Measurements from ENCODE around the gene SP100.
A peak's percentile ranks its signal among the peaks of the same experiment; 100 is the strongest.
"Not testable (repeated sequence)": the region's sequence is repeated elsewhere in the genome, so short reads cannot be mapped to it uniquely, and the experiment has no call there.

The SP100 gene

DNA sequence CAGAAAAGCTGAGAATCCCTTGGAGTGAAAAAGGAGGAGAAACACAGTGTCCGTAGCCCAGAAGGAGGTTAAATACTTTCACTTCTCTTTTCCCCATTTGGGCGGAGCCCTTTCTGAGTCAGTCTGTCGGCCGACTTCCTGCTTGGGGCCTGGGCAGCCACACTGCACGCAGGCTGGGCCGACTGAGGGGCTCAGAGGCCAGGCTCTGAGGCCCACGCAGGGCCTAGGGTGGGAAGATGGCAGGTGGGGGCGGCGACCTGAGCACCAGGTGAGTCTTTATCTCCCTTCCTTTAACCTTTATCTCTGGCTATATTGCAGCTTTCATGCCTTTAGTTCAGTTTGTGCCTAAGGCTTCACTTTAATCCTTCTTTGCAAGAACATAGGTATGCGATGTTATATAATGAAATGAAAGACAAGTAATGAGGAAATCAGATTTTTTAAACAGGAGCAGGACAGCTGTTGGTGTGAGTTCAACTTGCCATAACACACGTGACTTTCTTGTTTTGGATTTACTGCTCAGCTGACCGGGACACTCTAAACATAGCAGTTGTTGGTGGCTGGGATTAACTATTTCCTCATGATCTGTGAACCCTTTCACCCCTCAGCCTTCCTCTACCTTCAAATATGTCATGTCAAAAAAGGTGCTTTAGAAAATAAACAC lies at the start of gene SP100:
Gene SP100, plus strand, starts transcription at position 141 of the 661 bp plus-strand sequence. Its CDS starts 96 bp downstream, at position 237.
- DNase-seq (ENCODE audit: low spot score): peak; percentile 33

DNA sequence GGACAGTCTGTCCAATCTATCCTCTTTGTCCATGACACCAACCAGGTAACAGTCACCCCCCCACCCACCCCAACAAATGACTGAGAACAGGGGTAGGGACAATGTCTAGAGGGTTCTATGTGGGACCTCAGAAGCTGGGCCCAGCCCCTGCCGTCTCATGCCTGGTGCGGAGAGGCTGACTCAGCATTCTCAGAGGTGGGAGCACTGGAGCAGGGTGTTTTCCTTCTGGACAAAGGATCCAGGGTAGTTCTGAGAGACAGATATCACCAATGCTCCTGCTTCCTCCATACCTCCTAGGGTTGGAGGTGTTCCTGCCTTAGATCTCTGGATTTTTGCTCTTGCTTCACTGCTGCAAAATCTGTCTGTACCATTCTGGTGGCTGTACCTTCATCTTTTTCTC lies 33.9 kb upstream of the SP100 start:
- no peak for DNase-seq (ENCODE audit: low spot score)

DNA sequence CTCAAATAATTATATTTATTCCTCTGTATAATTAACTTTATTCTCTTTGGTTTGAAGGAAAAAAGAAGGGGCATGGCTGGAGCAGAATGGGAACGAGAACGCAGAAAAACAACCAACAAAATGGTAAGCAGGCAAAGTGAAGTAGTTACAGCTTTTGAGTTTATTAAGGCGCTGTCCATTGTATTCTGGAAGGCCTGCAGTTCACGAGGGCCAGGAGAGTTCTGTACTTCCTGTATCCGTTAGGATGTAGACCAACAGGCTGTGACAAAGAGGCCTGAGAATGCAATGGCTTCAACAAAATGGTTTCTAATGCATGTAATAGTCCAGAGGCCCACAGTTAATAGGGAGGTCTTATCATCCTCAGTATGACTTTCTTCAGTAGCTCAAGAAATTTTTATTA lies 32.5 kb upstream of the SP100 start:
- DNase-seq (ENCODE audit: low spot score): no peak

DNA sequence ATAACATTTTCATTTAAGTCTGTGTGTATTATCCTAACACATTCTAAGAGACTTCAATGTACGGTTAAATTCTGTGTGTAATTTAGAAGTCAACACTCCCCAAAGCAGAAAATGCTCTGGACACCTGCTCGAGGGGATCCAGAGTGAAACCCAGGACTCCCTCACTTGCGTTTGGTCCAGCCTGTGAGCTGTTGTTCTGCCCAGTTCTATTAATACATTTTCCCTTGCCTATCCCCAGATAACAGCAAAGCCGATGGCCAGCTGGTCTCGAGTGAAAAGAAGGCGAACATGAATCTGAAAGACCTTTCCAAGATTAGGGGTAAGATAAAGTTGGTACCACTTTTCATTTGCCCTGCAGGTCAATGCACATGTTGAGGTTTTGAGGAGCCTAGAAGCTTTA lies 31.0 kb upstream of the SP100 start:
- DNase-seq (ENCODE audit: low spot score): no peak

DNA sequence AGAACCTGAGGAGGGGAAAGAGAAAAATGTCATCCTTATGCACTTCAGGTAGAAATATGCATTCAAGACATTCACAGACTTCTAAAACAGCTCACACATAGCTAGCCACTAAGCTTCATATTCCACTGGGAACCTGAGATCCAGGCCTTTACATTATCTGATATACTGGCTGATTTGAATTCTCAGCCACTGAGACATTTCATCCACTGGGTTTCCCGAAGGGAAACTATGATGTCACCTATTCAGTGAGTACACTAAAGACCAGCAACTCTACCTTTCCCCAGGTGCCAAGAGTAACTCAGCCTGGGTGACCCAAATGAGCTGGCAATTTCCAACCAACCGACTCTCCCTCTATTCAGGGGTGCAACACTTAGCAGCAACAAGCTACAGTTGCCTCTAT lies 21.7 kb upstream of the SP100 start:
- no peak for DNase-seq (ENCODE audit: low spot score)

DNA sequence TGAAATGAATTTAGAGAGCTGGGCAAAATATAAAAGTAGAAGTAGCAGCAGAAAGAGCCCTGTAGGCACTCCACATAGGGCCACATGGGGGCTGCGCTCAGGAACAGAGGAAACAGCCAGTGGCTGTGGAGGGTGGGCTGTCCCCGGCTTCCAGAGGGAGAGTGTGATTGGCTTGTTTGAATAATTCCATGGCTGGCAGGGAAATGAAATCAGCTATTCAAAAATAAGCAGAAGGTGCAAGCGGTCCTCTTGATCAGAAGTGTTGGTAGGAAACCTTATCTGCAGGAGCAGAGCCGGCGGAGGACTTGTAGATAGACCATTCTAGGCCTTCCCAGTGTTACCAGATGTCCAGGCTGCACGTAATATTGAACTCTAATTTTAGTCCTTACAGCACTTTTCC lies 17.3 kb upstream of the SP100 start:
- DNase-seq (ENCODE audit: low spot score): not testable (repeated sequence)

DNA sequence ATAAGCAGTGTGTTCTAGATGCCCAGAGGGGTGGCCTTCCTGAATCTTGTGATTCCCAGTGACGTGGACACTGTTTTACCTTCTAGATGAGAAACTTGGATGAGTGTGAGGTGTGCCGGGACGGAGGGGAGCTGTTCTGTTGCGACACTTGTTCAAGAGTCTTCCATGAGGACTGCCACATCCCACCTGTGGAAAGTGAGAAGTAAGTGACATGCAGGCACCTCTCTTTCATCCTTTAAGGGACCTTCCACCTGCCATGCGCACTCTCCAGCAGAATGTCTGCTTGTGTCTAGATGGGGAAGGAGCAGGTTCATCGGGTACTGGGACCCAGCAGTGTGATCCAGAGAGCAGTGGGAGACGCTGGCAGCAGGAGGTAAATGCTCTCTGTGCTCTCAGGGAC lies 16.0 kb upstream of the SP100 start:
- DNase-seq (ENCODE audit: low spot score): no peak

DNA sequence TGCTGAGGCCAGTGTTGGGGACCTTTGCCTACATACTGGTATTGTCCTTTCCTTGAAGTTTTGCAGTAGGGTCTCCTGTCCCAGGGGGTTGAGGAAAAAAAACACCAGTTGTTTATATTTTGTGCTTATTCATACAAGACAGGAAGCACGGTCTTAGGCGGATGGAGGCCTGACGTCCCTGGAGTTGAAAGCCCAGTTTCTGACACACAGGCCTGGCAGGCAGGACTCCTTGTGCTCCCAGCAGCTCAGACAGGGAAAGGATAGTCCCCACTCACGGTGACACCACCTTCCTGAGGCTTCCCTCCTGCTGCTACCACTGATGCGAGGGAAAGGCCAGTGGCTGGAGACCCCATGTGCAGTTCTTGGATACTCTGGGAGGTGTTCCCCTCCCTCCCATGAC lies 15.5 kb upstream of the SP100 start:
- no peak for DNase-seq (ENCODE audit: low spot score)

DNA sequence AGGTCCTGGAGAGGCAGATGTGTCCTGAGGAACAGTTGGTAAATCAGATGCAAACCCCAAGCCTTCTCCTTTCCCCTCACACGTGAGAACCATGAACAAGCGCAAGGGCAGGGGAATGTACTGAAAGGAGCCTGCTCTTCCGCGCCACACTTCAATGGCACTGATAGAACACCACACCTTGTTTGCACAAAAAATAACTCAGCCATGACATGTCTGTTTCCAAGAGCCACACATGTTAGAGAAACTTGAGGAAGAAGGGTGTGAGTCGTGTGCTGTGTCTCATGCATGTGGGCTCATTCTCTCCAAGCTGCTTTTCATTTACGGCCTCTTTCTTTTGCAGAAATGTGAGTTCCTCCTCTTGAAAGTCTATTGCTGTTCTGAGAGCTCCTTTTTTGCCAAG lies 15.0 kb upstream of the SP100 start:
- not testable (repeated sequence) for DNase-seq (ENCODE audit: low spot score)

DNA sequence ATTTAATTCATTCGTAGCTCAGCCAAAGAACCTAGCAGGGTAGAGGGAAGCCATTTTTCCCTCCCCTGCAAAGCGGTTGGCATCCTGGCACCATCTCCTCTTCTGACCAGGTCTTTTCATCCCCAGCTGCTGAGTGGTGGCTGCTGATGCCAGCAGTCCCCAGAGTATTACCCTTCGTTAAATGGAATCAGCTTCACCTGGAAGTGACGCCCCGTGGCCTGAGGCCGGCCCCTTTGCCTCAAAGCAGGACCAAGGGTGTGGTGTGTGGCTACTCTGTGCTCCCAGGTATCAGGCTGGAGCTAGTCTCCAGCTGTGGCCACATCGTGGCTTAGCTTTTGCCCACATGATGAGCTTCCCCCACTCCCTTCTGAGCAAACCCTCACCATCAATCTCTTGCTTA lies 12.3 kb upstream of the SP100 start:
- DNase-seq (ENCODE audit: low spot score): no peak

DNA sequence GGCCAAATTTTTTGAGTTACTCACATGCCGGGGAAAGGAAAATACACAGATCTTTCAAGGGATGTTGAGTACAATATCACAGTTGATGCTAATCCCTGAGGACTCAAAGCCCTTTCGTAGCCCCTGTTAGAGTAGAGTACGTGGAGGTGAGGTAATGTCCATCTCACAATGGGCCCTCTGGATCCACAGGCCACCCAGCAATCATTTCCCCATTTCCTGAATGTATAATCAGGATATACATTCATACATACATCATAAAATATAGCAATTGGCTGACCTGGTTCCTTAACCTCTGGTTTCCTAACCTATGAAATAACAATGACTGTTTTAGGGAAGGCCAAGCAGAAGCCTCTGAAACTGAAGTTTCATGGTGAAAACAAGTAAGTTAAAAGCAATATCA lies 10.2 kb upstream of the SP100 start:
- no peak for DNase-seq (ENCODE audit: low spot score)

DNA sequence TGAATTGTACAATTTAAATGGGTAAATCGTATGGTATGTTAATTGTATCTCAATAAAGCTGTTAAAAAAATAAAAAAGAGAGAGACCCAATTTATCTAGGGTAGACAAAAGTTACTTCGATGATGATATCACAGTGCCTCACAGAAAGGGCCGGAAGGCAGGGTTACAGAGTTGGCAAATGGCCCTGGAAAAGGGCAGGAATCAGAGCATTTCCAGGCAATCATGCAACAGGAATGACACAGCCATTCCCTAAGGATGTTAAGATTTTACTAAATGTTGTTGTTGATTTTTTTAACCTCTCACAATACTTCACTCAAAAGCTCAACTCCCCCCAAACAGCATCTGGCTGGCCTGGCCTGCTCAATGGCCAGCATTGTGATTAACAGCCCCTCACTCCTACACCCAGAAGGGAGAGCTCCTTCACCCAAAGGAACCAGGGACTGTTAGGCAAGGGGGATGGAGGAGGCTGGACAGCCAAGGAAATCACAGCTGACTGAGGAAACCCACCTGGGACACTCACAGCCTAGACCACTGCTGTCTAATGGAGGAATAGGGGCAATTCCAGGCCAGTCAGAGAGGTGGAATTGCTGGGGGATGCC lies 7.7 kb upstream of the SP100 start:
- DNase-seq (ENCODE audit: low spot score): no peak

DNA sequence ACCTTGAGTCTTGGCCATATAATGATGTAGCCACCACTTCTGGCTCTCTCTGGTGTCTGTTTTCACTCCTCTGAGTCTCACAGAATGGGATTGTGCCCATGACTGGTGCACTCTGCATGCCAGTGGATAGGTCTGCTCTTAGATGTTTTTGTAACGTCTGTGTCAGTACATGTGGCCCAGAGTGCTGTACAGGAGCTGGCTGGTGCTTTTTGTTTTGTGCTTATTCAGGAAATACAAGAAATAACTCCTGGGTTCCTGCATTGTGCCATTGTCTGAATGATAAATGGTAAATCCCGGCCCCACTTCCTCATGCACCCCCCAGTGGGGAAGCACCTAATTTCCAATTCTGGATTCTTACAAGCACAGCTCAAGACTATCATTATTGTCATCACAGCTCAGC lies 6.7 kb upstream of the SP100 start:
- not testable (repeated sequence) for DNase-seq (ENCODE audit: low spot score)

DNA sequence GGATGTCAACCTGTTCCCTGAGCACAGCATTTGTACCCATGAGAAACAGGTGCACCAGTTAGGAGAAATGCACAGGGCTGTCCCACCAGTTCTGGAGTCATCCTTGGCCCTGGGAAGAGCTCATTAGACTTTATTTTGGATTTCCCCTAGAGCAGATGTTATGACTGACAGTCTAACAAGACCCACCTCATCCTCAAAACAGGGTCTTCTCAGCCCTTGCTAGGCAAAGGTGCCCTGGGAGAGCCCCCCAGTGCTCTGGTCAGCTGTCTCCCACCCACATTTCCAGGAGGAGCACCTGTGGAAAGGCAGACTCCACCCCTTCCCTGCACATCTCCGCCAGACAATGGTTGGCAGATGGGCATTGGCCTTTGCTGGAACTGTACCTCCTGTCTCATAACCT lies 5.7 kb upstream of the SP100 start:
- DNase-seq (ENCODE audit: low spot score): no peak

DNA sequence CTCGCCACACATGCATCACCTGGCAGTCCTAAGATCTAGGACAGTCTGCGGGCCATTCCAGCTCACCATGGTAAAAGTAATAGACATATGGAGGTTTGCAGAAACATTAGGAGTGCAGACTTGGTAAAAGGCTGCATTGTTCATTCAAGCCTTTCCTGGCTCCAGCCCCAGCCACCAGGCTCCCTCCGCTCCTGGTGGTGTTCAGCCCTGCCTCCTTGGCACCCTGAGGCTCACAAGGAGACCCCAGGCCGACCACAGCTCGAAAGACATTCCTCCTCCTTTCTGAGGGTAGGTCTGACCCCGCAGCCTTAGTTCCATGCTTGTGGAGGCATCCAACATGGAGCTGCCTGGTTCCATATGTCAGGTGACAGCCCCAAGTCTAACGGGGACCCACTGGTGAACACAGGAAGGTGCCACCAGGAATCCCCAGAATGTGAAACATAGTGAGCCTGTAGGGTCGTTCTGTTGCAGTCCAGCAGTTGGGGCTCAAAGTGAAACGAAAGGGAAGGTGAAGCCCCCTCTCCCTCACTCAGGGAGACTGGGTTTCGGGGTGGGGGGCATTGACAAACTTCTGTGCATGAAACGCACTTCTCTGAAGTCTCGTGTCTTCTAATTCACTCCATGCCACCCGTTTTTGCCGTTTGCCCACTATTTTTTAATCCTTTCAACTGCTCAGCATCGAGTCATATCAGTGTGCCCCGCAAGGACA lies 5.0 kb upstream of the SP100 start:
- no peak for DNase-seq (ENCODE audit: low spot score)

DNA sequence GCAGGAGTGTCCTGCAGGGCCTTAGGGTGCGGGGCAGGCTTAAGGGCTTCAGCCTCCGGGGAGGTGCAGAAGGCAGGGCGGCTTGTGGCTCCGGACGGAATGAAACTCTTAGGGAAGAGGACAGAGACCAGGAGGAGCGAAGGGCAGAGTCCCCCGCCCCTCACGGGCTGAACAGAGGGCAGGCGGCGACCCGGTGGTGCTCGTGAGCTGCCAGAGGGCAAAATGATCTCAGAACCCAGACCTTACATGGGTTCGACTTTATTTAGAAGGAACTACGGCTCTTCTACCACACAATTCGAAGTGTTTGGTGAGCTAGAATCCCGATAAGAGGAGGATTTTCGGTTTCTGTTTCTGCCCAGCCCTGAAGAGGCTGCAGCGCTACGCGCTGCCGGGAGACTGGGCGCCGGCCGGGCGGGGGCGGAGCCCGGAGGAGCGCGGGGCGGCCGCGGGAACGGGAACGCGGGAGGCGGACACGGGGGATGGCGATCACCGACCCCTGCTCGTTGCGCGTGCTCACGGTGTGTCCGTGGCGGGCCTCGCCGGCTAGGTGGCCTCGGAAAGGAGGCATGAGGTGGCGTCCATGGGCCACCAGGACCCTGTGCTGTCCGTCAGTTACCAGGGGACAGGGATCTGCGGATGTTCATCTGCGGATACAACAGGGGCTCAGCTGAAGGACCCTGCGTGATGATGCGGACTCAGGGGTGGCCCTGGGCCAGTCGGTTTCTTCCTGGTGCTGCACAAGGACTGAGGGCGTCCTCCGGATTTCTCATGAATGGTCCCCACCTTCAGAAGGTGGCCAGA lies 4.2 kb upstream of the SP100 start:
- DNase-seq (ENCODE audit: low spot score): peak; percentile 84

DNA sequence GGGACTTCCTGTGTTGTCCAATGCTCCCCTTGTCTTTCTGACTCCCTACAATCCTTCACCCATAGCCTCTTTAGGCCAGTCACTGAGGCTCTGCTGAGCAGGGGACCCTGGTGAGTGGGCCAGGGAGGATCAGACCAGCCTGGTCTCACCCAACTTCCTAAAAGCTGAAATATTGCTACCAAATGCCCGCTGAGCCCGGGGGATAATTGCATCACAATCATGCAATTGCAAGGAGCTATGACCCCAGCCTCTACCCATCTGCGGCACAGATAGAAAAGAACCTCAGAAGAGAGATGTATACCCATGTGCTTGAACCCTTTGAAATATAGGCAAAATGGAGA lies 3.7 kb upstream of the SP100 start:
- DNase-seq (ENCODE audit: low spot score): no peak

DNA sequence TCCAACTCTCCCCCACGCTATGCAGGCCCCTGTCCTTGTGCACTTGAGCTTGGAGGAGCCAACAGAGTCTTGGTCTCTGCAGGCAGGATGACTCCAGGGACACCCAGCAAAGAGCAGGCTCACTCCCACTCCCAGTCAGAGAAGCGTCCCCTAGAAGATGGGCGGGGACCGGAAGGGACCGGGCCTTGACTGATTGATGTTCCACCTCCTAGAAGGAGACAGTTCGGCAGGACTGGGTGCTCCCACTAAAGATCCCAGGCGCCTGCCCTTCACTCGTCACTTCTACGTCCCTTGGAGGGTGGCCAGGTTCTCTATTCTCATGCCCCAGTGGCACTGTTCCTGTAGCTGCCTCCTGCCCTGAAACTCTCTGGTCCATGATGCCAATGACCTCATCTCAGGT lies 3.2 kb upstream of the SP100 start:
- no peak for DNase-seq (ENCODE audit: low spot score)

DNA sequence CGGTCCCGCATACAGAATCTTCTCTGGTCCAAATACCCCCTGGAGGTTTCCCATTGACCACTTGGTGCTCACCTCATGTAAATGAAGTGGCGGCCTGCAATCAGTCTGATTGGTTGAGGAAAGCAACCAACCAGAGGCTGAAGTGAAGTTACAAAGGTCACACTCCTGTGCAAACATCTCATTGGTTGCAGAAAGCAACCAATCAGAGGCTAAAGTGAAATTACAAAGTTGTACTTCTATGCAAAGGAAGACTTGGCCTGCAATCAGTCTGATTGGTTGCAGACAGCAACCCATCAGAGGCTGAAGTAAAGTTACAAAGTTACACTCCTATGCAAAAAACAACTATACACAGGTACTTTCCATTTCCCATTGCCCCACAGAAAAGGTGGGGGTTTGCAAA lies 2.5 kb upstream of the SP100 start:
- no peak for DNase-seq (ENCODE audit: low spot score)

DNA sequence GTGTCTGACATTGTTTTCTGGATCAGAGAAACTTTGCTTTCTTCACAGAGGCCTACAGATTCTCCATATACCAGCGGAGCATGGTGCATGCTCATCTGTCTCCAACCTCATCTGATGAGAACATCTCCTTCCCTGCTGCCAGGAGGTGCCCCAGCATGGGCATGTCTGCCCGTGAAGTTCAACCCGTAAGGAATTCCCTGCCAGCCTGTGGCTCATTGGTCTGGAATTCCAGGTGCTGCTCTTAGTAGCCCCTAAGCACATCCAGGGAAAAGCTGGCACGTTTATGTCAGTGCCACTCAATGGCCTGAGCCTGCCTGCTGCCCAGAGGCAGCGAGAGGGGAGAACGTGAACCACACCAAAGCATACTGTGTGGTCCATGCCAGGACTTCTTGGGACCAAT lies 1.7 kb upstream of the SP100 start:
- DNase-seq (ENCODE audit: low spot score): no peak

DNA sequence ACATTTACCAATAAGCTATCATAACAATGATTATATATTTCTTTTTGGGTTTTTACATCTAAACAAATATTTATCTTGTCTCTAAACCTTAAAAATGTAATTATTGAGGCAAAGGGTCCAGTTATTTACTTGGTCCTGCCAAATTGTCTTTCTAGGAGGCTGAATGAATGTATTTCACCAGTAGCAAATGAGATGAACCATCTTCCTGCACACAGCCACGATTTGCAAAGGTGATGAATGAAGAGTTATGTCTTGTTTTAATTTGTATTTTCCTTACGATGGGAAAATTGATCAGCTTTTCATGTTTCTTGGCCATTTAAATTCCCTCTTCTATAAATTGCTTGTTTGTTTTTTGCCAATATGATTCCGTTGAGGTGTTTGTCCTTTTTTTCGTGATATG lies 1.4 kb downstream of the SP100 start:
- DNase-seq (ENCODE audit: low spot score): no peak

DNA sequence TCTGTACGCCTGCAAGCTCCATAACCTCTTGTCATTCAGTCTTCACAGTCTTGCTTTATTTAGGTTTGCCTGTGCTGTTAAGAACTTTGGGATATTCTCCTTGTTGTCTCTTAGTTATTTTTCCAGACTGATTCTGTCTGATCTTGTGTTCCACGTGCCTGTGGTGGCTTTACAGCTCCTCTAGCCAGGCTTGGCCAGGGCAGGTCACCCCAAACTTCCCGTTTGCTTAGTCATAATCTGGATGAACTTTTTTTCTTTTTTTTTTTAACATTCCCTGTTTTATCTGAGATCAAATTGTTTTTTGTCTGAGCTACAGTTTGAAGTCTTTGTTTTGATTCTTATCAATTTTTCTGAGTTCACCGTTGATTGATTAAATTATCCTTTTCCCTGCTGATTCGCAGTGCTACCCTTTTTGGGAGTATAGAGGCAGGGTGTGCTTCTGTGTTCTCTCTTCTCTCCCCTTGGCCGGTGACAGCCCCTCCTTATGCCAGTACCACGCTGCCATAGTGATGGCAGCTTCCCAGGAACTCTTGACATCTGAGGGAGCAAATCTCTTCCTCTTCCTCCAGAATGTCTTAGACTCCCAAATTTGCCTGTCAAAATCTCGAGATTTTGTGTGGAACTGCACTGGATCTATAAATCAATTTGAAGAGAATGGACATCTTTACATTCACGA lies 2.5 kb downstream of the SP100 start:
- no peak for DNase-seq (ENCODE audit: low spot score)
